NK-92 (cell line): ENCODE results near the gene CSNK1A1.
"Not testable (repeated sequence)": the region's sequence is repeated elsewhere in the genome, so short reads cannot be mapped to it uniquely, and the experiment has no call there.

Source experiments
- DNase-seq: peaks from one replicate; lab custom pipeline; 2025; ENCODE audit not compliant: unreplicated experiment; lab: John Stamatoyannopoulos, UW

The CSNK1A1 gene

DNA sequence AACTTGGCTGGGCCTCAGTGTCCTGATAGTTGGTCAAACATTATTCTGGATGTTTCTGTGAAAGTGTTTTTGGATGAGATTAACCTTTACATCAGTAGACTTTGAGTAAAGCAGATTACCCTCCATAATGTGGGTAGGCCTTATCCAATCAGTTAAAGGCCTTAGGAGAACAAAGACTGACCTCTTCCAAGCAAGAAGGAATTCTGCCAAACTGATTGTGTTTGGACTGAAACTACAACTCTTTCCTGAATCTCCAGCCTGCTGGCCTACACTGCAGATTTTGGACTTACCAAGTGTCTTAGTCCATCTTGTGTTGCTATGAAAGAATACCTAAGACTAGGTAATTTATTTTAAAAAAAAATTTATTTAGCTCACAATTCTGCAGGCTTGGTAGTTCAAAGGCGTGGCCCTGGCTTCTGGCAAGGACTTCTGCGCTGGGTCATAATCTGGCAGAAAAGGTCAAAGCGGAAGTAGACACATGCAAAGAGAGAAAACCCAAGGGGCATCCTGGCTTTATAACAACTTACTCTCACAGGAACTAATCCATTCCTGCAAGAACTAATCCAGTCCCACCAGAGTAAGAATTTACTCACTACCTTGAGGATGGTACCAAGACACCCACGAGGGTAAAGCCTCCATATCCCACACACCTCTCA, 21.5 kb upstream of the CSNK1A1 start:
- no peak for DNase-seq

GRCh38 chr5:149572170-149572569, 20.9 kb upstream of the CSNK1A1 start:
- DNase-seq, result no peak

GRCh38 chr5:149567226-149567625, 16.0 kb upstream of the CSNK1A1 start:
- DNase-seq, result no peak

DNA sequence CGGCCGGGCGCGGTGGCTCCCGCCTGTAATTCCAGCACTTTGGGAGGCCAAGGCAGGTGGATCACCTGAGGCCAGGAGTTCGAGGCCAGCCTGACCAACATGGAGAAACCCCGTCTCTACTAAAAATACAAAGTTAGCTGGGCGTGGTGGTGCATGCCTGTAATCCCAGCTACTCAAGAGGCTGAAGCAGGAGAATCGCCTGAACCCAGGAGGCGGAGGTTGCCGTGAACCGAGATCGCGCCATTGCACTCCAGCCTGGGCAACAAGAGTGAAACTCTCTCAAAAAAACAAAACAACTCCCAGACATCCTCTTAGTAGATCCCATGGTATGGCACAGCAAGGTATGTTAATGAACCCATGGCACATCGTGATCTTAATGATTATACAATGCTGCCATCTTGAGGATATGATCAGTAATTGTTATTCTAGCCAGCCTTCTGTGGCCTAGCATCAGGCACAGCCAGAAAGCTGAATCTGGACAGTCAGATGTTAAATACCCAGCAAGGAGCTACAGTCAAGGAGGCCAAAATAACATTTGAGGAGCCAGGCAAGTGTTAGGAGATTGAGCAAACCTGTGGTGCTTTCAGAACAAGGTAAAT, 13.4 kb upstream of the CSNK1A1 start:
- DNase-seq, result not testable (repeated sequence)

- DNase-seq, result no peak
These were observed 12.2 kb upstream of the CSNK1A1 start for GRCh38 chr5:149563466-149563865.

- no peak for DNase-seq
These were observed 10.6 kb upstream of the CSNK1A1 start for GRCh38 chr5:149561848-149562247.

GRCh38 chr5:149559706-149560105, 8.5 kb upstream of the CSNK1A1 start:
- no peak for DNase-seq

DNA sequence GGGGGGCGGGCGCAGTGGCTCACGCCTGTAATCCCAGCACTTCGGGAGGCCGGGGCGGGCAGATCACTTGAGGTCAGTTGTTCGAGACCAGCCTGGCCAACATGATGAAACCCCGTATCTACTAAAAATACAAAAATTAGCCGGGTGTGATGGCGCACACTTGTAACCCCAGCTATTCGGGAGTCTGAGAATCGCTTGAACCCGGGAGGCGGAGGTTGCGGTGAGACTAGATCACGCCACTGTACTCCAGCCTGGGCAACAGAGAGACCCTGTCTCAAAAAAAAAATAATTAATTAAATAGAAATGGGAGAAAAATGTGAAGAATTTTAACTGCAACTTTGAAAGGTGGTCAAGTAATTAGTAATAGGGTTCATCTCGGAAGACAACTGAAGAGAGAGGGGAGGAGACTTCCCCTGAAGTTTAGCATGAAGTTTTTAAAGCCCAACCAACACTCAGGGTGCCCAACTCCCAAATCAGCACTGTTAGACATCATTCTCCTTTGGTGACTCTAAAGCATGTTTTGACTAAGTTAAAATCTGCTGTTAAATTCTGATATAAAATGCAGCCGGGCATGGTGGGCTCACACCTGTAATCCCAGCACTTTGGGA, 1.4 kb upstream of the CSNK1A1 start:
- no peak for DNase-seq

DNA sequence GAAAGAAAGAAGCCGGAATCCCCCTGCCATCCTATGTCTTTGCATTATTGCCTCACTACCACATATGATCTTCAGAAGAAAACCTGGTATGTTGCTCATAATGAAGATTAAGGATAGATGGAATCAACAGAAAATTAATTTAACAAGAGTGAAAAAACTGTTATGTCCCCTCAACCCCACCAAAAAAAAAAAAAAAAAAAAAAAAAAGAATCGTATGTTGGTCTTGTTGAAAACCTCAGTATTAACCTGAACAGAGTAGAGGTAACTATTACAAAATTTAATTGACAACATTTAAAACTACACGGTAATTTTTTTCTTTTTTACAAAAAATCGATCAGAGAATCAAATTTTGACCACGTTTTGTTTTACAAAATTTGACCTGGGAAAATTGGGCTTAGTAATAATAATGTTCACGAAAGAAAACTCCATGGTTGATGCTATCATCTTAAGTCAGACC, 827 bp upstream of the CSNK1A1 start:
- DNase-seq, result no peak

DNA sequence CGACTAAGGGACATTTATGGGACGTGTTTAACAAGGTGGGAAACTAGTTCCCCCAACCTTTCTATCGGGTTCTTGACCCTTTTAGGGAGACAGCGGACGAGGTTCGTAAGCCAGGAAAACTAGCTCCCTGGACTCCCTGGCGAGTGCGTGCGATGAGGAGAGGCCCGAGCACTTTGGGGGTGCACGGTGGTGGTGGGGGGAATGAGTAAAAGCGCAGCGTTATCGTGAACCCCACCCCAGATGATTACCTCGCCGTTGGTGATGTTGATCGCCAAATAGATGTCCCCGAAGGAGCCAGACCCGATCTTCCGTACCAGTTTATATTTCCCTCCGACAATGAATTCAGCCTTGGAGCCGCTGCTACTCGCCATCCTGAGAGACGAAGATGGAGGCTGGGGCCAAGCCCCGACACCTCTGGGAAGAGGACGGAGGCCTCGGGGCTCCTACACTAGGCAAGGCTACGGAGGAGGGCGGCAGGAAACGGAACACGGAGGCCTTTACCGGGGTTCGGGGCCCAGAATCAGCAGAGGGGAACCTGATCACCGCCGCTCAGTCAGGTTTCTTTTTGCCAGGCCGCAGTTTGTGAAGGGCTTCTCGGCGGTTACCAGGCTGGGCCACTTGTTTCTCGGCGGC, 529 bp downstream of the CSNK1A1 start:
- DNase-seq, result no peak

GRCh38 chr5:149550268-149550583, 1.0 kb downstream of the CSNK1A1 start:
- no peak for DNase-seq

- no peak for DNase-seq
These were observed 1.6 kb downstream of the CSNK1A1 start for GRCh38 chr5:149549461-149550267.

DNA sequence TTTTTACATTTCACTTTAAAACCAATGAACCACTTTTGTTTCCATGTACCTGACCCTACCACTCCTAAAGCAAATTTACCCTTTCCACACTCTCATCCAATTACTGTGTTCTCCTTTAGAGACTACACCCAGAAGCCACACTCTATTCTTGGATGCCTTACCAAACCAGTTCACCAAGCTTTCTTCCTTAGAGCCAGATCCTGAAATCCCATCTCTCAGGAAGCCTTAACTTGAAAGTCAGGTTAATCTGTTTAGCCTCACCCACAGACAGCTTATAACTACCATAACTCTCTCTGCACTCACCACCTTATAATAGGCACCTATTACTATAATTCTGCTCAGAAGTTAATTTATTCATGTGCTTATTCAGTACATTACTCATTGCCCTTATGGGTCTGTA, 4.3 kb downstream of the CSNK1A1 start:
- DNase-seq, result no peak

GRCh38 chr5:149545327-149545726, 5.9 kb downstream of the CSNK1A1 start:
- DNase-seq, result no peak

GRCh38 chr5:149544028-149544420, 7.2 kb downstream of the CSNK1A1 start:
- no peak for DNase-seq

GRCh38 chr5:149543361-149544027, 7.7 kb downstream of the CSNK1A1 start:
- DNase-seq, result no peak

- DNase-seq, result no peak
These were observed 9.3 kb downstream of the CSNK1A1 start for GRCh38 chr5:149541893-149542292.

GRCh38 chr5:149540089-149540488, 11.2 kb downstream of the CSNK1A1 start:
- no peak for DNase-seq

- no peak for DNase-seq
These were observed 13.8 kb downstream of the CSNK1A1 start for GRCh38 chr5:149537374-149537975.

GRCh38 chr5:149535787-149536186, 15.5 kb downstream of the CSNK1A1 start:
- DNase-seq, result not testable (repeated sequence)
